K562 (cell line): ENCODE results near the gene VPS11. TPM values are rescaled to one million over a fixed set of nuclear protein-coding genes. Genes with fewer than 3 reads are reported as not detected.

Source experiments
- AFF1 ChIP-seq, 2 experiments: fragments of 450-650 bp; IDR thresholded peaks; 2 replicates each; pipeline ENCODE4 v1.6.1; 2018; ENCODE audit warnings: mild to moderate bottlenecking in 2 of 2, low read depth in 1 of 2; ENCODE audit not compliant: partially characterized antibody in 2 of 2
- ASH1L ChIP-seq: fragments of 450-650 bp; IDR thresholded peaks from 2 replicates; pipeline ENCODE4 v1.6.1; 2018; ENCODE audit warnings: borderline replicate concordance, mild to moderate bottlenecking, low read depth; ENCODE audit not compliant: partially characterized antibody
- CUX1 ChIP-seq: fragments of 200-800 bp; sonication (Bioruptor generic); IDR thresholded peaks from 2 replicates; pipeline ENCODE4 v1.6.1; 2016; ENCODE audit warnings: missing genetic modification characterization, missing compliant biosample characterization
- FOXA1 ChIP-seq: fragments of 450-650 bp; IDR thresholded peaks from 2 replicates; pipeline ENCODE4 v1.6.1; 2016; ENCODE audit warnings: mild to moderate bottlenecking, borderline replicate concordance
- MTF1 ChIP-seq: fragments of 250-450 bp; sonication (Bioruptor Pico); IDR thresholded peaks from 2 replicates; pipeline ENCODE4 v1.9.0; 2021; ENCODE audit warnings: moderate library complexity, mild to moderate bottlenecking, inconsistent platforms, borderline replicate concordance
- NCOA2 ChIP-seq, 2 experiments: fragments of 450-650 bp; IDR thresholded peaks; 2 replicates each; pipeline ENCODE4 v1.6.1; 2018; ENCODE audit warnings: mild to moderate bottlenecking in 2 of 2, moderate library complexity in 1 of 2; ENCODE audit not compliant: partially characterized antibody in 2 of 2
- NFXL1 ChIP-seq: fragments of 450-650 bp; formaldehyde crosslinking; IDR thresholded peaks from 2 replicates; pipeline ENCODE4 v1.4.0; 2021; ENCODE audit warnings: mild to moderate bottlenecking
- NR0B1 ChIP-seq: fragments of 450-650 bp; IDR thresholded peaks from one replicate; pipeline ENCODE4 v1.6.1; 2018; ENCODE audit warnings: mild to moderate bottlenecking, moderate library complexity; ENCODE audit not compliant: partially characterized antibody
- POLR2G ChIP-seq: fragments of 200-400 bp; formaldehyde crosslinking; IDR thresholded peaks from 2 replicates; pipeline ENCODE4 v1.6.1; 2017; ENCODE audit warnings: low read depth, mild to moderate bottlenecking, antibody characterized with exemption, low read length, moderate library complexity
- PYGO2 ChIP-seq: fragments of 450-650 bp; IDR thresholded peaks from 2 replicates; pipeline ENCODE4 v1.6.1; 2016; ENCODE audit warnings: mild to moderate bottlenecking, missing genetic modification characterization, moderate library complexity, missing compliant biosample characterization
- TCF7 ChIP-seq: sonication (generic); IDR thresholded peaks from 2 replicates; pipeline ENCODE4 v1.6.1; 2016; ENCODE audit warnings: antibody characterized with exemption, borderline replicate concordance
- ZFP91 ChIP-seq: sonication (generic); formaldehyde crosslinking; IDR thresholded peaks from 2 replicates; pipeline ENCODE4 v1.8.0; 2022; ENCODE audit warnings: mild to moderate bottlenecking, missing genetic modification reagents
- ZNF124 ChIP-seq: sonication (generic); formaldehyde crosslinking; IDR thresholded peaks from 2 replicates; pipeline ENCODE4 v1.8.1; 2022; ENCODE audit warnings: missing genetic modification reagents
- ZNF263 ChIP-seq: sonication (generic); formaldehyde crosslinking; IDR thresholded peaks from 2 replicates; pipeline ENCODE4 v1.8.0; 2022; ENCODE audit warnings: mild to moderate bottlenecking, missing genetic modification reagents, borderline replicate concordance
- polyA plus RNA-seq, 8 experiments: library from polyadenylated mRNA; depleted of rRNA in 4 of 8; stranded (reverse) in 5 of 8; unstranded in 3 of 8; fragments of >200 nt; fragmentation: Nextera tagmentation in 2 of 8; fragmentation: Illumina TruSeq in 1 of 8; extraction: Ambion mirVana in 2 of 8; extraction: Trizol in 1 of 8; gene quantifications; 2 replicates each; pipeline versions ENCODE4 v1.2.1 to v1.2.3, GENCODE V29; 2011 to 2014; ENCODE audit warnings: inconsistent platforms in 1 of 8, missing spikeins in 1 of 8
- total RNA-seq, 7 experiments: library from RNA; depleted of rRNA in 6 of 7; stranded (reverse); fragments of >200 nt in 6 of 7; fragmentation: Illumina TruSeq in 2 of 7; extraction: Trizol in 2 of 7; gene quantifications; 2 replicates each; pipeline versions ENCODE4 v1.2.1 to v1.2.3, GENCODE V29; 2011 to 2021; ENCODE audit warnings: low replicate concordance in 1 of 7

VPS11 gene
- total and polyA plus RNA-seq, 9 of the 15 experiments (the other 6 are each of a cell fraction or from before 2014, with no cell fraction given): 14.1 to 35.5 (median 27.5) TPM

- TF ChIP-seq ZFP91: 0 out of 2 replicates have a peak, but pooled peaks have one; percentile 31
- TF ChIP-seq ZNF124 (CRISPR knock-in tag): no peak
- no peak for TF ChIP-seq TCF7
- TF ChIP-seq NR0B1: no peak
- TF ChIP-seq ASH1L: no peak
- no peak for TF ChIP-seq CUX1 (CRISPR knock-in tag)
- no peak for TF ChIP-seq NCOA2 (IDR thresholded peaks at IDR 0.05; ENCODE audit: partially characterized antibody in 2 of 2)
- TF ChIP-seq PYGO2 (tag): no peak
- TF ChIP-seq AFF1 (IDR thresholded peaks at IDR 0.05; ENCODE audit: low read depth in 1 of 2, partially characterized antibody in 2 of 2): no peak
- TF ChIP-seq ZNF263 (CRISPR knock-in tag): no peak
- no peak for TF ChIP-seq FOXA1
- TF ChIP-seq POLR2G: no peak
- TF ChIP-seq MTF1 (CRISPR knock-in tag): no peak
- no peak for TF ChIP-seq NFXL1 (CRISPR knock-in tag)
Observed at GRCh38 chr11:119108146-119108856, 40.7 kb downstream of the VPS11 start (continued).
